ENCODE data around the gene SERPINE2.
"Not testable (repeated sequence)": the region's sequence is repeated elsewhere in the genome, so short reads cannot be mapped to it uniquely, and the experiment has no call there.

Gene SERPINE2

GRCh38 chr2:224009605-224010315 lies 29.3 kb downstream of the SERPINE2 start:
- no peak for DNase-seq

- DNase-seq = no peak
Observed at GRCh38 chr2:224008702-224009261, 30.3 kb downstream of the SERPINE2 start.

- no peak for DNase-seq
Observed at GRCh38 chr2:224004105-224004695, 34.9 kb downstream of the SERPINE2 start.

DNA sequence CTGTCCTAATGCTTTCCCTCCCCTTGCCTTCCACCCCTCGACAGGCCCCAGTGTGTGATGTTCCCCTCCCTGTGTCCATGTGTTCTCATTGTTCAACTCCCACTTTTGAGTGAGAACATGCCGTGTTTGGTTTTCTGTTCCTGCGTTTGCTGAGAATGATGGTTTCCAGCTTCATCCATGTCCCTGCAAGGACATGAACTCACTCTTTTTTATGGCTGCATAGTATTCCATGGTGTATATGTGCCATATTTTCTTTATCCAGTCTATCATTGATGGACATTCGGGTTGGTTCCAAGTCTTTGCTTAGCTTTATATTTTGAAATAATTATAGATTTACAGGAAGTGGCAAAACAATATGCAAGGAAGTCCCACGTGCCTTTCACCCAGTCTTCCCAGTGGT lies 38.4 kb downstream of the SERPINE2 start:
- DNase-seq = not testable (repeated sequence)

GRCh38 chr2:223999862-224000261 lies 39.2 kb downstream of the SERPINE2 start:
- no peak for DNase-seq

GRCh38 chr2:223998948-223999347 lies 40.1 kb downstream of the SERPINE2 start:
- no peak for DNase-seq

DNA sequence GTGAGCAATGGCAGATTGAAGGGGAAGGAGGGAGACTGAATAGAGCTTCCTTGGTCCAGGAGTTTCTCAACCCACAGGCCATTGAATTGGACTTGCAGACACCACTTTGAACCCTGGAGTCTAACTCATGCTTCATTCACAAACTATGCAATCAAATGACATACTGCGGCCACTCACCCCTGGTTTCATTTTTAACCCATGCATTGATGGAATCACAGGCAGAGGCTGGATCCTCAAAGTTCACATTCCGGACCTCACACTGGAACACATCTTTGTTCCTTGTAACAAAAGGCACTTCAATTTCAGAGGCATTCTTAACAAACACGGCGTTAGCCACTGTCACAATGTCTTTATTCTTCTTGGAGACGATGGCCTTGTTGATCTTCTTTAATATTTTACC lies 41.1 kb downstream of the SERPINE2 start:
- DNase-seq = no peak

DNA sequence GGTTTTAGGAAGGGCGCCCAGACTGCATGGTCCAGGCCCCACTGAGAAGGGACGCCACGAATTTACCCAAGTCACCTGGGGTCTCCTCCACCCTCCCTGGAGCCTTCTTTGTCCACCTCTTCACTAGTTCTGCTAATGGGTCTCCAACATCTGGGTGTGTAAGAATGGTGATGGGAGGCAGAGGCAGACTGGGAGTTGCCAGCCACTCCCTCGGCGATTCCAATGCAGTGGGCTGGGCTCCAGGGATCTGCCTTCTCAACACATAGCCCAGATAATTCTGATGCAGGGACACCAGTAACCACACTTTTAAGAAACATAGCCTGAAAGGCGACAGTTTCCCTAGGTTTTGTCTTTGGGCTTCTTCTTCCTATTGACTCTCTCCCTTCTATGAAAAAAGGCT lies 42.7 kb downstream of the SERPINE2 start:
- no peak for DNase-seq

DNA sequence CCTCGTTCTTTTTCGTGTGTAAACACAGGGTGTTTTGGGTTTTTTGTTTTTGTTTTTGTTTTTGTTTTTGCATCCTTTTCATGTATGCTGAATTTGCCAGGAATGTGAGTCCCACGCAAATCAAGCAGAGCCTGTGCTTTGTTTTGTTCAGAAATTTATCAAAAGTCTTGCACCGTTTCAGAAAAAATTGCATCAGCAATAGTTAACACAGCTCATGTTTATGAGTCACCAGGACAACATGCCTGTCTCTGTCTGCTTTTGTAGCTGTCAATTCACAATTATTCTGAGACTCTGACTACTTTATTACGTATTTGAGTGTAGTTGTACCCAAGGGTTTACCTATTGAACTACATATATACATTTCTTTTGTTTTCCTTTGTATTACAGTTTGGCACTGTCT lies 43.5 kb downstream of the SERPINE2 start:
- DNase-seq = no peak

DNA sequence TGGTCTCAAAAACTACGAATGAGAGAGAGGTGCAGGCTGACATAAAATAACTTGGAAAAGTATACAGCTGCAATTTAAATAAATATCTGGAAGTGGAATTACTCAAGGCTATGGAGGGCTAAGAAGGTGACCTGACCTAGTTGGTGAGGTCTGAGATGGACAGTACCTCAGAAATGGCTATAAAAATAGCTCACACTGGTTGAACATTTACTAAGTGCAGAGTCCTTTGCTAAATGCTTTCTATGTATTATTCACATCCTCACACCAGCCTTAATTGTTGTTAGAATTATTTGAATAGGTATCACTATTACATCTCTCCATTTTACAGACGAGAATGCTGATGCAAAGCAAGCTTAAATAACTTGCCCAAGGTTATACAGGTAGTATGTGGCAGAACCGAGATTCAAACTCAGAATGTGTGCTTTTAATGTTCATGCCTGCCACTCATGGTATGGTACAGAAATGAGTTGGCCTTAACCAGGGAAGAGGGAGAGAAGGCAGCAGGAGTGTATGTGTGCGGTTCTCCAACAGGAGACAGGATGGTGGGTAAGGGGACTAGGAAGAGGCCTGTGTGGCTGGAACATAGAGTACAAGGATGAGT lies 44.4 kb downstream of the SERPINE2 start:
- no peak for DNase-seq

DNA sequence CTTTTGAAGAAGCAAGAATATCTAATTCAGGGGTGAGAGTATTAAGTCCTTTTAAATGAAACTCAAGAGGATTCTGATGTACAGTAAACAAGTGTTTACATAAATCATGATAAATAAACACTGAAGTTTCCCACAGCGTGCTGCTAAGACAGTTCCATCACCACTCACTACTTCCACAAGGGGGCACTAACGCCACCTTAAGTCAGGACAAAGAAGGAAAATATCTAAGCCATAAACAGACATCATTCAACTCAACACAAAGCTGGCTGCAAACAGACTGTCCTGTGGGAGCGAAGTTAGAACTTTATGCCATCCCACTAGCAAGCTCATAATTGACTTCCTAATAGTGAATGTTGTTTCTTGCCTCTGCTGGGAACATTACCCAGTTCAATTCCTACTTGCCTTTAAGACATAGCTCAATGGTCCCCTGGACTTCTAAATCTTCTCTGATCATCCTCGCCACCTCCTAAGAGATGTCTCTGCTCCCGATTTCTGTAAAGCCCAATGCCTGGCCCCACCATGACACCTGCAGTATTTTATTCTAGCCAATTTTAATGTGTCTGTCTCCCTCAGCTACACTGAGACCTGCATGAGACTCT lies 45.4 kb downstream of the SERPINE2 start:
- DNase-seq = no peak

- DNase-seq = no peak
Observed at GRCh38 chr2:223991611-223992010, 47.5 kb downstream of the SERPINE2 start.

- no peak for DNase-seq
Observed at GRCh38 chr2:223989856-223990232, 49.2 kb downstream of the SERPINE2 start.

GRCh38 chr2:223989206-223989855 lies 49.8 kb downstream of the SERPINE2 start:
- no peak for DNase-seq

- no peak for DNase-seq
Observed at GRCh38 chr2:223981241-223981640, 57.8 kb downstream of the SERPINE2 start.

- no peak for DNase-seq
Observed at GRCh38 chr2:223980803-223981202, 58.3 kb downstream of the SERPINE2 start.

DNA sequence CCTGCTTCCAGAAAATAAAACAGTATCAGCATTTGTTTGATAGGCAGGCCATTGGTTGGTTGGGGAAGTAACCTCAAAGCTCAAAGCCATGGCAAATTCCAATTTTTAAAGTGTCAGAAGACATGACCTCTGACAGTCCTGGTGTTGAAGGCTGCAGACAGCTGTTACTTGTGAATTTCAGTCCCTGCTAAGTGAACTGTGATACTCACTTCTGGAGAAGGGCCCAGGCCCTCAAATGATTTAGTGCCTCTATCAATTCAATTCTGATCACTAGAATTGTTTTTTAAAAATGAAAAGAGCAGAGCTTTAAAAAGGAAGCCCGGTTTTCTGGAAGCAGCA lies 58.7 kb downstream of the SERPINE2 start:
- DNase-seq = no peak

DNA sequence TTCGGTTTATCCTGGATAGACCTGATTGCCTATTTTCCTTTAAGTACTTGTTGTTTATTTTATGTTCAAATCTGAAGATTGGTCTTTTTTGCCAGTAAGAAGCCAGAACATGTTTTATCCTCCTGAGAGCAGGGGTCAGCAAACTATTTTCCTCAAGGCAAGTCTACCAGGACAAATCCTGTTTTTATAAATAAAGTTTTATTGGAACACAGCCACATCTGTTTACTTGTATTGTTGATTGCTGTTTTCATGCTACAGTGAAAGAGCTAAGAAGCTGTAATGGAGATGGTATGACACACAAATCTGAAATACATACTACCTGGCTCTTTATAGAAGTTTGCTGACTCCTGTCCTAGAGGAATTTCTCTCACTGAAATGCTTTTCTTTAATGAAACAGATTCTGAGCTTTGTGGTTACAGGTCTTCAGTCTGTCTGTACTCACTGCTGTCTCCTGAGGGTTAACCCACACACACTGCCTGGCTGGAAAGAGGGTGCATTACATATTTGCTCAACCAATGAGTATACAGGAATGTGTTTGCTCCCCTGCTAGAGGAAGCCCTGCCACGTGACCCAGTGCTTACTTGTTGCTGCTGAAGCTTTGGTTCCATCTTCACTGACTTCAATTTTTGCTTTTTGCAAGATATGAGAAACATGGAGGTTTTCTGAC lies 59.2 kb downstream of the SERPINE2 start:
- no peak for DNase-seq

GRCh38 chr2:223978451-223978850 lies 60.6 kb downstream of the SERPINE2 start:
- no peak for DNase-seq

DNA sequence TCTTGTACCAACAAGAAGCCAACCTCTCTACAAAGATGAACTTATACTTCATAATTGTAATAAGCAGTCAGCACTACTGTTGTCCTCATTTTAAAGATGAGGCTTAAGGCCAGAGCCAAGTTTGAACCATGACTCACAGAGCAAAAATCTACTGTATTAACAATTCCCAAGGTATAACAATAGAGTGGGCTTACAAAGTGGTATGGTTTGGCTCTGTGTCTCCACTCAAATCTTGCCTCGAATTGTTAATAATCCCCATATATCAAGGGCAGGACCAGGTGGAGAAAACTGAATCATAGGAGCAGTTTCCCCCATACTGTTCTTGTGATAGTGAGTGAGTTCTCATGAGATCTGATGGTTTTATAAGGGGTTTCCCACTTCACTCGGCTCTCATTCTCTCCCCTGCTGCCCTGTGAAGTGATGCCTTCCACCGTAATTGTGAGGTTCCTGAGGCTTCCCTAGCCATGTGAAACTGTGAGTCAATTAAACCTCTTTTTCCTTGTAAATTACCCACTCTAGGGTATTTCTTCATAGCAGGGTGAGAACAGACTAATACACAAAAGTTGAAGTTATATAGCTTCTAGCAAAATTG lies 62.4 kb downstream of the SERPINE2 start:
- DNase-seq = no peak

- DNase-seq = no peak
Observed at GRCh38 chr2:223973606-223974005, 65.5 kb downstream of the SERPINE2 start.

- no peak for DNase-seq
Observed at GRCh38 chr2:223972656-223973102, 66.4 kb downstream of the SERPINE2 start.

Data from NCI-H510A (cell line).